Body of pancreas (tissue), 4 donors: Measurements from ENCODE around the gene PARP12. TPM values are rescaled to one million over a fixed set of nuclear protein-coding genes. Genes with fewer than 3 reads are reported as not detected.
A peak's percentile ranks its signal among the peaks of the same experiment; 100 is the strongest.

Experiments used
- ATAC-seq: fragments of 150-250 bp; one replicate; pipeline ENCODE4 v1.9.1; 2016
- DNase-seq, 4 donors: peaks; one replicate each; pipeline ENCODE4 v3.0.0-alpha.2; 2019
- H3K27ac ChIP-seq, 4 donors: fragments of 200-600 bp; sonication (generic); 1 replicate in 3 of 4; 2 replicates in 1 of 4; pipeline versions ENCODE4 v1.5.1 to v1.6.1; 2016 to 2019; ENCODE audit warnings: mild to moderate bottlenecking in 1 of 4, mixed read lengths in 1 of 4, moderate library complexity in 1 of 4
- H3K27me3 ChIP-seq, 2 donors: fragments of 200-600 bp; sonication (generic); one replicate each; pipeline ENCODE4 v1.6.0; 2016; ENCODE audit warnings: mild to moderate bottlenecking in 1 of 2
- H3K36me3 ChIP-seq, 2 donors: fragments of 200-600 bp; sonication (generic); replicated peaks in 1 of 2; 2 replicates each; pipeline ENCODE4 v1.5.1; 2016; ENCODE audit warnings: low read depth in 2 of 2; ENCODE audit not compliant: insufficient read depth in 1 of 2
- H3K4me1 ChIP-seq: fragments of 200-600 bp; sonication (generic); one replicate; pipeline ENCODE4 v1.6.0; 2016
- H3K4me3 ChIP-seq, 2 donors: fragments of 200-600 bp; sonication (generic); 1 replicate in 1 of 2; 2 replicates in 1 of 2; pipeline ENCODE4 v1.5.1; 2016 to 2019
- H3K9me3 ChIP-seq, 3 donors: fragments of 200-600 bp; sonication (generic); 1 replicate in 2 of 3; 2 replicates in 1 of 3; pipeline ENCODE4 v1.5.1; 2016
- POLR2A ChIP-seq, 3 donors: fragments of 450-650 bp; IDR thresholded peaks; one replicate each; pipeline ENCODE4 v1.6.1; 2016; ENCODE audit warnings: antibody characterized with exemption in 3 of 3, mild to moderate bottlenecking in 2 of 3
- WGBS, 2 donors: methylation state at CpG; one replicate each; pipeline ENCODE4 v1.1.5; 2017; 5-methylcytosine and 5-hydroxymethylcytosine counted together
- intact Hi-C: fragments of 100-400 bp; cut with DNase I; formaldehyde crosslinking; loops from one replicate; pipeline ENCODE4 v1.15.1; 2023
- total RNA-seq, 2 donors: library from RNA; depleted of rRNA; stranded (reverse); fragments of >200 nt; gene quantifications; one replicate each; pipeline ENCODE4 v1.1.0, GENCODE V29; 2016
- TF ChIP-seq, protein P1 (sequence below), 7 experiments: fragments of 450-650 bp in 4 of 7; fragments of 200-600 bp in 3 of 7; sonication (generic) in 3 of 7; IDR thresholded peaks; one replicate each; pipeline ENCODE4 v1.5.1; 2016 to 2019; ENCODE audit warnings: antibody characterized with exemption in 7 of 7

Gene PARP12
- total RNA-seq, 2 donors from 2014 or later = 37.1 to 66.9 TPM

DNA sequence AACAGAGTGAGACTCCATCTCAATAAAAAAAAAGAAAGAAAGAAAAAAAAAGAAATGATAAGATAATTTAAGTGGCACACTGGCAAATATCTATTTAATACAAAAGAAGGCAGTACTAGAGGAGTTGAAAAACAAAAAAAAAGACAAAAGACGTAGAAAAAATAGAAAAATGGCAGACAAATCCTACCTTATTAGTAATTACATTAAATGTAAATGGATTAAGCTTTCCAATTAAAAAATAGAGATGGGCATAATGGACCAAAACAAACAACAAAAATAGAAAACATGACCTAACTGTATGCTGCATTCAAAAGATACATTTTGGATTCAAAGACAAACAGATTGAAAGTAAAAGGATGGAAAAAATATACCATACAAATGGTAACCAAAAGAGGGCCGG, 5.3 kb upstream of the PARP12 start:
- 88 to 99% methylated on average over 2 of the region's 2 CpGs for WGBS, 2 donors
- Histone ChIP-seq H3K4me3 (no peak overlapping the region), H3K27me3 (no peaks in the 10 kb centered on the region), H3K36me3 (no peaks in the 10 kb centered on the region), H3K27ac (no peak overlapping the region), H3K4me1 (peaks cover 5% of the 10 kb centered on the region), H3K9me3 (no peaks in the 10 kb centered on the region)
- no peak for DNase-seq
- no peak for ATAC-seq
- intact Hi-C loops = no loop called here
- no peak for TF ChIP-seq POLR2A (IDR thresholded peaks at IDR 0.05)
- TF ChIP-seq, protein P1, sequence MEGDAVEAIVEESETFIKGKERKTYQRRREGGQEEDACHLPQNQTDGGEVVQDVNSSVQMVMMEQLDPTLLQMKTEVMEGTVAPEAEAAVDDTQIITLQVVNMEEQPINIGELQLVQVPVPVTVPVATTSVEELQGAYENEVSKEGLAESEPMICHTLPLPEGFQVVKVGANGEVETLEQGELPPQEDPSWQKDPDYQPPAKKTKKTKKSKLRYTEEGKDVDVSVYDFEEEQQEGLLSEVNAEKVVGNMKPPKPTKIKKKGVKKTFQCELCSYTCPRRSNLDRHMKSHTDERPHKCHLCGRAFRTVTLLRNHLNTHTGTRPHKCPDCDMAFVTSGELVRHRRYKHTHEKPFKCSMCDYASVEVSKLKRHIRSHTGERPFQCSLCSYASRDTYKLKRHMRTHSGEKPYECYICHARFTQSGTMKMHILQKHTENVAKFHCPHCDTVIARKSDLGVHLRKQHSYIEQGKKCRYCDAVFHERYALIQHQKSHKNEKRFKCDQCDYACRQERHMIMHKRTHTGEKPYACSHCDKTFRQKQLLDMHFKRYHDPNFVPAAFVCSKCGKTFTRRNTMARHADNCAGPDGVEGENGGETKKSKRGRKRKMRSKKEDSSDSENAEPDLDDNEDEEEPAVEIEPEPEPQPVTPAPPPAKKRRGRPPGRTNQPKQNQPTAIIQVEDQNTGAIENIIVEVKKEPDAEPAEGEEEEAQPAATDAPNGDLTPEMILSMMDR (IDR thresholded peaks at IDR 0.05) = no peak

DNA sequence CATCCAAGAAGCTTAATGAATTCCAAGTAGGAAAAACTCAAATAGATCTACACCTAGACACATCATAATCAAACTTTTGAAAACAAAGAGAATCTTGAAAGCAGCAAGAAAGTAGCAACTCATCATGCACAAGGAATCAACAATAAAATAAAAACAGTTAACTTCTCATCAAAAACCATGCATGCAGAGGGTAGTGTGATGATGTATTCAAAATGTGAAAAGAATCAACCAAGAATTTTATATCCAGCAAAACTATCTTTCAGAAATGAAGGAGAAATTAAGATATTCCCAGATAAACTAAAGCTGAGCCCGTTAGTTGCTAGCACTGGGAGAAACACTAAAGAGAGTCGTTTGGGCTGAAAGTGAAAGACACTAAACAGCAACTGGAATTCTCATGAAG, 4.3 kb upstream of the PARP12 start:
- TF ChIP-seq, protein P1 (IDR thresholded peaks at IDR 0.05) = no peak
- no peak for TF ChIP-seq POLR2A (IDR thresholded peaks at IDR 0.05)
- 41 to 97% methylated on average over 2 of the region's 2 CpGs for WGBS, 2 donors

DNA sequence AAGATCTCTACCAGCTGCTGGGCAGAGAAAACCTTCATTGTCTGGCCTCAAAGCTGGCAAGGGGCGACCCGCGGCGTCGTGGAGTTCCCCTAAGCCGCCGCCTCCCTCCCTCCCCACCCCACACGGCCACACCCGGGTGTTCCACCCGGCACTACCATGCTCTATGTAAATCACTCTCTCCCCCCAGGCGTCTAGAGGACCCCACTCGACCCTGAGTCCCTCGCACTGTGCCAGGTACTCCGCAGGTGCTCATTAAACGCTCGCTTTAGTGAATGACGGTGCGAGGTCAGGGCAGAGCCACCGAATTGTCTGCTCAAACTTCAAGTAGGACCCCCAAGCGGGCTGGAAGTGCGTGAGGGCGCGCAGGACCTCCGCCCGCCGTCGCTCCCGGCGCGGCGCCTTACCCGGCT, 628 bp downstream of the PARP12 start:
- ATAC-seq = peak; percentile 28
- Histone ChIP-seq H3K36me3 (no peaks in the 10 kb centered on the region), H3K4me3 (peak overlapping the region; percentile 15 to 34), H3K27me3 (no peaks in the 10 kb centered on the region), H3K9me3 (no peaks in the 10 kb centered on the region), H3K4me1 (peaks cover 41% of the 10 kb centered on the region), H3K27ac (peak overlapping the region; percentile 68 to 95 (median 88))
- WGBS, 2 donors = 0 to 2% methylated on average over 9 to 32 of the region's 32 CpGs
- intact Hi-C loops = no loop called here
- TF ChIP-seq, protein P1 (IDR thresholded peaks at IDR 0.05) = no peak
- TF ChIP-seq POLR2A (IDR thresholded peaks at IDR 0.05) = no peak
- DNase-seq = peak; percentile 31 to 47 (median 40)

More for the DNA sequence above, 4.3 kb upstream of the PARP12 start:
- Histone ChIP-seq H3K9me3 (no peaks in the 10 kb centered on the region), H3K36me3 (no peaks in the 10 kb centered on the region), H3K4me3 (no peak overlapping the region), H3K27me3 (no peaks in the 10 kb centered on the region), H3K4me1 (peaks cover 5% of the 10 kb centered on the region), H3K27ac (no peak overlapping the region)
- intact Hi-C loops = no loop called here
- no peak for DNase-seq
- no peak for ATAC-seq

DNA sequence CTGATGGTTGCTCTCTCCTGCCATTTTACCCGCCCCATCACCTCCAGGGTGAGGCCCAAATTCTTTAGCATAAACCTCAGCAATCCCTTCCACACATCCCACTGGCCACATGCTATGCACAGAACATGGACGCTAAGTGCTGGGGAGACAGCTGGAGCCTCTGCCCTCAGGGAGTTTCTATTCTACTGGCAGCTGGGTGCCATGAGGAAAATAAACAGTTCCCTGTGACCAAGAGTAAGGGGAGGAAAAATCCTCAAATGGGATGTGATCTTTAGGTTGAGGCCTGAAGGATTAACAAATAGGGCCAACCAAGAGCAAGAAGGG, 1.2 kb downstream of the PARP12 start:
- H3K4me1 ChIP-seq = peaks cover 41% of the 10 kb centered on the region
- ATAC-seq (no peak), DNase-seq (no peak)
- intact Hi-C loops = no loop called here
- 94 to 97% methylated on average over 2 of the region's 2 CpGs for WGBS, 2 donors
- H3K36me3 ChIP-seq = no peaks in the 10 kb centered on the region
- peak overlapping the region; percentile 68 to 95 (median 88) for H3K27ac ChIP-seq
- H3K4me3 ChIP-seq = no peak overlapping the region
- H3K27me3 ChIP-seq = no peaks in the 10 kb centered on the region
- TF ChIP-seq POLR2A (IDR thresholded peaks at IDR 0.05) = no peak
- TF ChIP-seq, protein P1 (IDR thresholded peaks at IDR 0.05) = no peak
- no peaks in the 10 kb centered on the region for H3K9me3 ChIP-seq

DNA sequence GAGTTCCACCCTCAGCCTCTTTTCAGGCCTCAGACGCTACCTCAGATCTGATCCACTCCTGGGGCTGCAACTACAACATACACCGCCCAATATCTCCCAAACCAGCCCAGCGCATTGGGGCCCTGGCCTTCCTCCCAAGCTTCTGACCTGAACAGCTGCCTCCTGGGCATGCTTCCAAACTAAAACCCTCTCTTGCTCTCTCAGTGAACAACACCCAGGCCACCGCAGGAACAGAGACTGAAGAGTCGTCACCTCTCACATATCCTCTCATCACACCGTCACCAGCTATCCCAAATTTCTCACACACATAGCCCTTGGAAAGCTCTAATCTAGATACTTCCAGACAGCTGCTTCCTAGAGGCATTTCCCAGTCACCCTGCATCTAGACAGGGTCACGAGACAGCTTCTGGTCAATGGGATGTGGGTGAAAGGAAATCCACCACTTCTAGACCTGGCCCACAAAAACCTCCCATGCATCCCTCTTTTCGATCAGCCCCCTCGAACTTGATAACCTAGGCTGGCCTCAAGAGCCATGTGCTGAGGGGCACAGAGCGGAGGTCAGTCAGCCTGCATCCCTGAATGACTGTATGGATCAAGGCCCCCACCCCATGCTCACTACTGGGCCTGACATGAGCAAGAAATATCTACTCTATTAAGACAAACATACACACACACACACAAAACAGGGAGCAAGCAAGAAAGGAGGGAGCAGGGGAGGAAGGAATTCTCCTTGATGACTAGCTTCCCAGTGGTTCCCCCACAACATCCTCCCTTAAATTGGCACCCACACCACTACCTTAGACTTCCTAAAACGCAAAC, 1.8 kb downstream of the PARP12 start:
- H3K36me3 ChIP-seq = no peaks in the 10 kb centered on the region
- TF ChIP-seq, protein P1 (IDR thresholded peaks at IDR 0.05) = no peak
- no peak for TF ChIP-seq POLR2A (IDR thresholded peaks at IDR 0.05)
- WGBS, 2 donors = 43 to 51% methylated on average over 11 of the region's 11 CpGs
- ATAC-seq = peak; percentile 4
- no peaks in the 10 kb centered on the region for H3K9me3 ChIP-seq
- H3K4me1 ChIP-seq = peaks cover 41% of the 10 kb centered on the region
- peak overlapping the region; percentile 68 to 95 (median 88) for H3K27ac ChIP-seq
- DNase-seq = peak; percentile 67 to 80 (median 72)
- intact Hi-C loops = no loop called here
- H3K4me3 ChIP-seq = no peak overlapping the region
- no peaks in the 10 kb centered on the region for H3K27me3 ChIP-seq
